ENCODE results near the gene TMEM200A.

Gene TMEM200A

DNA sequence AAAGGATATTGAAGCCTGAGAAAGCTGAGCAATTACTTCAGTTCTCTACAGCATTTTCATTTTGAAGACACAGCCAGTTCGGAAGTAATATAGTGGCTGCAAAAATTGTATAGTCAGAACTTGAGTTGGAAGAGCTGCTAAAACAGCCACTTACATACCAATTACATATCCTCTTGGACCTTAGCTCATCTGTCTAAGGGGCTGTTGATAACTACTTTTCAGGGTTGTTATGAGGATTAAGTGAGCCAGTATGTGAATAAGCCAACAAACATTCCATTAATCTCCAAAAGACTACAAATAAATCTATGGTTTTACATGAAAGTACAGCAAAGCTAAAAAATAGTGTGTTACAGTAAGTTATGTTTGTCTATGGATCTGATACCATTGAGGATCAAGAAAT lies 59.7 kb downstream of the TMEM200A start:
- DNase-seq (ENCODE audit: low read depth, low spot score): no peak

DNA sequence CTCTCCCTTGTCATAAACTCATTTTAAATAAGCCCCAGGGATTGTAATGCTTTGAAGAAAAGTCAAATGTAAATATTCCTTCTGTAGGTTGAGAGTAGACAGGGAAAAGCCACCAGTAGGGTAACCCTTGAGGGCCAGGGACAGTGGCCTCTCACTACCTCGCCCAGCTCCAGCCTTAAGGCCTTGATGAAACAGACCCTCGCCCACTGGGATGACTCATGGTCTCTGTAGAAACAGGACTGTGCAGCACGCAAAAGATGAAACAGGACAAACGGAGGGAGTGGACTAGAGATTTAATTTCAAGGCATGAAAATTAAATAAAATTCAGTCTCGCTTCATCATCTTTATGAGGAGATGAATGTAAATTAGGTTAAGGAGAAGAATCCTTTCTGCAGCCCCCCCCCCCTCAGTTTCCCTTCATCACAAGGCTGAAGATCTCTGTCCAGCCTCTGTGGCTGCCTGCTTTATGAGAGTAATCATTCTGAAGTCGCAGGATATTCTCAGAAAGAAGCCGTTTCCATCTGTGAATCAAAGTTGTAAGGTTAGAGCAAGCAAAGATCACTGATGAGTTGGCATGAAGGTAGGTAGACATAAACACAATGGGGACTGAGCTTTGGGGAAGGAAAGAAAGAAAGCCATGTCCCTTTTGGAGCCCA lies 60.4 kb downstream of the TMEM200A start:
- no peak for DNase-seq (ENCODE audit: low read depth, low spot score)

DNA sequence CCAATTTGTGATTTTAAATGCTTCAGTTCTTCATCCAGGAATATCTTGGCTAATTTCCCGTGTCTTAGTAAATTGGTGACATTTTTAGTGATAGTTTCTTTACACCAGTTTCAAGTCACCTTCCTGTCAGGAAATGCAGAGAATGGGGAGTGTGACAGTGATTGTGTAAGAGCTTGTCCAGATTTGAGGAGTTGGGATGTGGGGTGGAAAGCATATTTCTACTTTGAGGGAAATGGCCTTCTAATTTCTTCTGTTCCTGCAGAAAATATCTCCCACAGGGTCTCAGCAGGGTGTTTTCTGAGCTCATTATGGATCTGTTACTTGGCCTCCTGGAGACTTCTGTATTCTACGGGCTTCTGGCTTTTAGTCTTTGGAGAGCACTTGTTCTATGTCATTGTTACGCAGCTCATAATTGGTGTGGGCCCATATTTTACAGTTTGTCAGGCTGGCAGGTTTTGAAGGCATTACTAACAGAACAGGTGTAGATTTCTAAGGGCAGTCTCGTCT lies 65.6 kb downstream of the TMEM200A start:
- no peak for DNase-seq (ENCODE audit: low read depth, low spot score)

DNA sequence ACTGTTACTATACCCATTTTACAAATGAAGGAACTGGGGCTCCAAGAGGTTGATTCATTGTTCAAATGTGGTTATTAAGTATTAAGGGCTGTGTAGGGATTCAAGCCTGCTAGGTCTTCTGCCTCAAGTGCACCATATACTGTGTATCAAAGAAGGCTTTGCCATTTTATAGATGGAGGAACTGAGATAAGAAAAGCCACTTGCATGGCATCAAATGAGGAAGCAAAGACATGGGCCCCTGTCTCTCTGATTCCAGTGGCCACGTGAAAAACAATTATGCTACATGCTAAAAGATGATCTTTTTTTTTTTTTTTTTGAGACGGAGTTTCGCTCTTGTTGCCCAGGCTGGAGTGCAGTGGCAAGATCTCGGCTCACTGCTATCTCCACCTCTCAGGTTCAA lies 67.0 kb downstream of the TMEM200A start:
- DNase-seq (ENCODE audit: low read depth, low spot score): no peak

DNA sequence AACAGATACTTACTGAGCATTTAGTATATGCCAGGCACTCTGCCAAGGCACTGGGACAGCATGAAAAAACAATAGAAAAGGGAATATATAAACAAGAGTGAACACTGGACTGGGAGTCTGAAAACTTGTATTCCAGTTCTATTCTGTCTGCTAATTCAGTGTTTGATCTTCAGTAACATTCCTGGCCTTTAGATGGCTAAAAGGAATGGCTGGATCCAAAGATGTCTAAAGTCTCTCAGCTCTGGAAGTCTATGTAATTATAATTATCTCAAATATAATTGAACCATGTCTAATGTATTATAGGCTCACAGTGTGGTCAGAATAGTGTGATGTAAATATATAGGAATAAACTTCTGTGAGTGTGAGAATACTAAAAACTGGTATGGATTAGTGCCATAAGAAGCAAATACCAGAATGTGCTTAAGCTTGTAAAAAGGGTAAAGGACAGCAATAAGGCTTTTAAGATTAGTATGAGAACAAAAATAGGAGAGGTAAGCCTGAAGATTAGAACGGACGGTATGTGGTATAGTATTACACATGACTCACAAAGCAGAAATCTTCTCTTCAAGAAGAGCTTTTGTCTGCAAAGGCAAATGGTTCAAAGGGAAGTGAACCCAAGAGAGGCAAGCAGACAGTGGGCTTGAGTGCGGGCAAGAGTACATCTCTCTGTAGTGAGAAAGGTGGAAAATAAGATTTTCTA lies 68.5 kb downstream of the TMEM200A start:
- DNase-seq (ENCODE audit: low read depth, low spot score): no peak

DNA sequence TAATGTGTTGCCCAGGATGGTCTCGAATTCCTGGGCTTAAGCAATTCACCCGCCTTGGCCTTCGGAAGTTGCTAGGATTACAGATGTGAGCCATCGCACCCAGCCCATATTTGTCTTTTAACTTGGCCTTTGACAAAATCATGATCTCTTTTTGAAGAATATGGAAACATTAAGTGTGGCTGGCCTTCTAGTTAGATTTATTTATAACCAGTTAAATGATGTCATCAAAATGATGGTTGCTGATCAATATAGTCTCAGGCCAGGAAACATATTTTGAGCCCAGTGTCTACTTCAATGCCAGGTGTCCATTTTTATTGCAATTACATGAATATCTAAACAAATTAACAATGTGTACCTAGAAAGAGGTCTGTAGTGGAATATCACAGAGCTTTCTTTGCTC lies 69.4 kb downstream of the TMEM200A start:
- DNase-seq (ENCODE audit: low read depth, low spot score): no peak

DNA sequence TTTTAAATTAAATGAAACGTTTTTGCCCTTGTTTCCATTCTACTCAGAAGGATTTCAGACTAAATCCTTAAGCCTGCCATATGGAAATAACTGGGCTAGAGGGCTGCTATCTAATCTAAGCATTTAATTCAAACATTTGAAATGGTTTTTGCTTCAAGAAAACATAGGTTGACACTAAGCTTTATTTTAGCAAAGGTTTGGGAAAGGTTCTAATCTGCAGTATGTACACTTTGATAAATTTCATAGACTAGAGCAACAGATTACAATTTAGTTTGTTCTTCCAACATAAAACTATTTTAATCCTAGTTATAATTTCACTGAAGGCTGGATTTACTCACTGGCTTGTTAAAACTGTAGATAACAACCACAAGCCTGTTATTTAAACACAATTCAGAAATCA lies 72.1 kb downstream of the TMEM200A start:
- DNase-seq (ENCODE audit: low read depth, low spot score): no peak

DNA sequence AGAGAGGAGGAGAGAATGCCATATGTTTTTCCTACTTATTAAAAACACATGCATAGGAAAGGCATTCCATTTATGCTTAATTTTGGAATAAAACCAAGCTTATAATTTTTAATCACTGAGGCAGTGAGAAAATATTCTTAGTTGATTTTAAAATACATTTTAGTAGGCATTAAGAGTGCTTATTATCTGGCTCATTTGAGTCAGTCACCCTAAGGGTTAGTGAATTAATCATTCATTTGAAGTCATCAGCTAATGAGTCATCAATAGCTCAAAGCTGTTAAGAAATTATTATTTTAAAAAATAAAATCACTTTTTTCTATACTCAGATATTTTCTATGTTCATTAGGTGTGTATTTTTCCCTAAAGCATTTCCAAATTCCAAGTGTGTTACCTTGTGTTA lies 81.6 kb downstream of the TMEM200A start:
- DNase-seq (ENCODE audit: low read depth, low spot score): no peak

DNA sequence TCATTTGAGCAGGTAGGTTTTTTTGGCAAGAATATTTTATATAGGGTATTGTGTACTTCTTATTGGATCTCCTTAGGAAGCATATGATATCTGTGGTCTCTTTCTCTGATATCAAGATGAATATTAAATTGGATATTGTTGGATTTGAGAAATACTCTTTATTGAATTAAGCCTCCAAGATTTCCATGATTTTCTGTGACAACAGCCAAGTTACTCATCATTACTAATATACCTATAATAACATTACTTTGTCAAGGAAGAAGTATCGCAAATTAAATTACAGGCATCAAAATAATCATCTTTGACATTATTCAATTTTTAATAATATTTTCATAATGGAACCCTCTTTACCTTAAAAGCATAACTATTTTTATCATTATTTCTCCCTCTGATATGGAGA lies 86.5 kb downstream of the TMEM200A start:
- DNase-seq (ENCODE audit: low read depth, low spot score): no peak

DNA sequence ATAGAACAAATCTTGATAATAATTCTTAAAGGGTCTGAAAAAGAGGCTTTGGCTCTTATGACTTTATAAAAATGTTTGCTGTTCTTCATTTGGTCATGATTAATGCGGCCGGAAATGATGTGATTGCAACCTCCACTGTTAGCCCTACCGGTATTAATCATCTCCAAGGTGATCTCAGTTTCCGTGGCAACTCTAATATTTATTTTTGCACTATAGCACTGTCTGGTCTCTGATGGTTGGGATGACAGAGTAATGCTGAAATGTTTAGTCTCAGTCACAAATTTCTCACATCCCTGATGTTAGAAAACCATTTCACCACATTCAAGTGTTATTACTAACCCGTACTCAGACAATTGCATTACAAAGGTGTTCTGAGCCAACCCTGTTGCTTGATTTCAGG lies 87.4 kb downstream of the TMEM200A start:
- DNase-seq (ENCODE audit: low read depth, low spot score): no peak

DNA sequence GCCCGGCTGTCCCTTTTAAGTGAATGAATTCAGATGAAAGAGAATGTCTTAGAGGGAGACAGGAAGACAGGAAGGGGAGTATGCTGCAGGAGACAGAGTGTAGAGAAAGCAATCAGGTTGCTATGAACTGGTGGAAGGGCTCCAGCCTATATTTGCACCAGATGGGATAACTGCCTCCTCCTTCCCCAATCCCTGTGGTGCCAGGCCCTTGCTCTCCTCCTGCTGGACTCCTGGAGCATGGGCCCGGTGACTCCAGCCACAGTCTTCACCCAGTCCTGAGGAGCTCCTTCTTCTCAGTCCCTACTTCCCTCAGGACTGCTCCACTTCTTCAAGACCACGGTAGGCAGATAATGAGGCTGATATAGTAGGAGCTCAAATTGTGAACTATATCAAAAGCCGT lies 91.8 kb downstream of the TMEM200A start:
- DNase-seq (ENCODE audit: low read depth, low spot score): no peak

DNA sequence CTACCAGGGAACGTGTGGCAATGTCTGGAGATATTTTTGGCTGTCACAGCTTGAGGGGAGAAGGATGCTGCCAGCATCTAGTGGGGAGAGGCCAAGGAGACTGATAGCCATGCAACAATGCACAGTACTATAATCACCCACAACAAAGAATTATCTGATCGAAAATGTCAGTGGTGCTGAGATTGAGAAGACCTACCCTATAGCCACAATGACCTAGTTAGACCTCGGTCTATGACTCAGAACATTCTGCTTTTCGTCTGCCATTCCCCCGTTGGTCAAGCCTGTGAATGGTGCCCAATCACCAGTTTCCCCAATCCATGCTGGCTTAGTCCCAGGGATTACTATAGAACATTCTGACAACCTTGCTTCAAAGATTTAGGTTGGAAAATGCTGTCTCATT lies 93.5 kb downstream of the TMEM200A start:
- no peak for DNase-seq (ENCODE audit: low read depth, low spot score)

DNA sequence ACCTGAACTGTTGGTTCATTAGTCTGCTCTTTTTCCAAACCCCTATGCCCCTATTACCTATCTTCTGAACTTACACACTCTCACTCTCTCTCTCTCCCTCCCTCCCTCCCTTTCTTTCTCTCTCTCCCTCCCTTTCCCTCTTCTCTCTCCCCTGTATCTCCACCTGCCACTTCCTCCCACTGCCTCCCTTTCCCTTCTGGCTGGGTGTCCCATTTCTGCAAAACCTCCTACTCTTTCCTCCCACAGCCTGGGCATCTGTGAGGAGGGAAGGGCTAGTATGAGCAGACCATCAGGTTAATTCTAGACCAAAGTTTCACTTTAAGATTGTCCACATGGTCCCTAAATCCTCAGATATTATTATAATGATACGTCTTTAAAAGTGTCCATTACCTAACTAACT lies 95.1 kb downstream of the TMEM200A start:
- no peak for DNase-seq (ENCODE audit: low read depth, low spot score)

DNA sequence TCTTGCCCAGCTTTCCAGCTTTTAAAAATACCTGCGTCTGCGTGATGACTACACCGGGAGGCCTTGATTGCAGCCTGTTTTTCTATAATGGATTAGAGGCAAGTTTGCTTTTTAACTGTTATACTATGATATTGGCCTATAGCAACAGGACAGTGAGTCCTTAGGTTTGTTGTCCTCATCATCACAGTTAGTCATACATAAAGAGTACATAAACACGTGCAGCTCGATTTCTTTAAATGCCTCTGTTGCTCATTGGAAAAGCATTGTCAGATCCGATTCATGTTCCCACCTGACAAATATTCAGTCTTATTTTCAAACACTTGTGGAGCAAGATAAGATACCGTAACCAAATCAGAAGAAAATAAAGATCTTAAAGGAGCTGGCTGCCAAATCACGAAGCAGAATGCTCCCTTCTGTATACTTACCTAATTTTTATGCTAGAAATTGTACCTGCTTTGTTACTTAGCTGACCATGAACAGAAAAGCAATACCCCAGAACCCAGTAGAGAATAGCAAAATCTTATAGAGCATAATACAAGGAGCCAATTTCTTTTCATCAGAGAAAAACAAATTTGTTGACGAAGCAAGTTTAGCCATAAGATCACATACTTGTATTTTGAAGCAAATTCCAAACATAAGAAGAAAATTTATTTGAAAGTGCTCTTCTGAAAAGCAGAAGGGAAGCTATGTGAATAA lies 100.4 kb downstream of the TMEM200A start:
- DNase-seq (ENCODE audit: low read depth, low spot score): no peak

DNA sequence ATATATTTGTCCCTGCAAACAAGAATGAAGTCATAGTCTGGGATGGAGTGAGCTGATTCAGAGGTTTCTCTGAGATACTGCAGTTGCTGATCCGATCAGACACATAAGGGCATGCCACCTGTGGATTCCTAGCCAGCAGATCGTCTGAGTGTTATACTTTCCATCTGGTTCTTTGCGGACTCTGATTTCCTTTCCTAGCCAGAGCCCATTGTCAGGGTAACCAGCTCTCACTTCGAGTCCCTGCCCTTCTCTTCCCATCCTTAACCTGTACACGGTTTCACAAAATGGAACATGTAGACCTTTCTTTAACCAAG lies 100.9 kb downstream of the TMEM200A start:
- no peak for DNase-seq (ENCODE audit: low read depth, low spot score)

DNA sequence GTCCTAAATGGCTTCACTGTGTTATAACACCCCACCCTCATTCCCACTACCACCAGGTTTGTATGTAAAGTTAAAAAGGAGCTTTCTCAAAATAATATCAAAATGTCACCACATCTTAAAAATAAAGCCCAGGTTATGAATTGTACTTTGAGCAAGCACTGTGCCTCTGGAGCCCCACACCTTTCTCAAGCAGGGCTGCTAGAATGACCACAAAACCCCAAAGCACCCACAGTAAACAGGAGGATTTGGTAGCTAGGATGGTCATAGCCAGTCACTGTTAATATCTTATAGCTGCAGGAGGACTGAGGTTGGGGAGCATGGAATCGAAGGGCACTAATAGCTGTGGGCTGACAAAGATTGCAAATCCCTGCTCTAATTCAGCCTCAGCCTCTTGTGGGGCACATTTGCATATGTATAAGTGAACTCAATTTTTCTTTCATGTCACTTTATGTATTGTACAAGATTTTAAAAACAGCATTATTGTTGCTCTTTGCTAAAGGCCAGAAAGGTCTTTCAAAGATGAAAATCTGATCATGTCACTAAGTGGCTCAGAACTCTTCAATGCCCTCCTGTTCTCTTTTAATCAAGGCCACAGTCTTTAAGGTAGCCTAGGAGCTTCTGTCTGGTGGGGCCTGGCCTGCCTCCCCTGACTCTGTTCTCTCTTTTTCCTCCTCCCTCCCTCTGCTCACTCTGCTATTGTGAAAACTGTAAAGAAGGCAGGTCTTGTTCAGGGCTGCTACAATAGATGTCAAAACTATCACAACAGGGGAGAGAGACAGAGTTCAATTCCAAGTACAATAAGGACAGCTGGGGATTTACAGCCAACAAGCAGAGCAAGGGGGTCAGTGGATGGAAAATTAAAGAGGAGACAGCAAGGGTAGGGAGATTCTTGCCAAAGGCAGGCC lies 101.6 kb downstream of the TMEM200A start:
- DNase-seq (ENCODE audit: low read depth, low spot score): no peak

DNA sequence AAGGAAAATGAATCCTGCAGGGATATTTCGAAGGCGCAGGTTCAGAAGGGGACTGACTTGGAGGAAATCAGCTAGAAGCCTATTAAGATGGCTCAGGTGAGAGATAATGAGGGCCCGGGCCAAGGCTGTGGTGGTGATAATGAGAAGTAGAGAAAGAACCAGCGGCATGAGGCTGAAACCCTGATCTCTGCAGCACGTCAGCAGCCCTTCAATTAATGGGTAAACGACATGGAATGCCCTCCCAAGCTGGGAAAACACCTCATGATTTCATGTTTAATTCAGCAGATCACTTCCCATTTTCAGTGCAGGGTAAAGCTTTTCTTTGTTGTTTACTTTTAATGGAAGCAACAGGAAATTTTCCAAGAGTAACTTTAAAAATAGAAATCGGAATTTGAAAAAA lies 104.9 kb downstream of the TMEM200A start:
- no peak for DNase-seq (ENCODE audit: low read depth, low spot score)

DNA sequence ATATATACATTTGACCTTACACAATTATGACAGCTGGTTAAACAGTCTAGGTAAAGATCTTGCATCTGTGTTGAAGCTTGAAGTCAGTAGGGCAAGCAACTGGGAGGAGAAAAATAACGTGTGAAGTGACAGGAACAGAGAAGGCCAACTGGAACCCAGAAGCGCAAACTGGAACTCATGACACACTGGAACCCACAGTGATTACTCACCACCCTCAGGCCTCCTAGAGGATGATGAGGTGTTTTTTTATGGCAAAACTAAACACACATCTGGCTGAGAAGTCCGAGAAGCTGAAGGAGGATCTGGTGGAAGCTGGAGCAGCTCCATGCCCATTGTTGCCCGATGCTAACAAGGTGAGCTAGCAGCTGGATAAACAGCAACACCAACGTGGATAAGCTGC lies 108.1 kb downstream of the TMEM200A start:
- no peak for DNase-seq (ENCODE audit: low read depth, low spot score)

DNA sequence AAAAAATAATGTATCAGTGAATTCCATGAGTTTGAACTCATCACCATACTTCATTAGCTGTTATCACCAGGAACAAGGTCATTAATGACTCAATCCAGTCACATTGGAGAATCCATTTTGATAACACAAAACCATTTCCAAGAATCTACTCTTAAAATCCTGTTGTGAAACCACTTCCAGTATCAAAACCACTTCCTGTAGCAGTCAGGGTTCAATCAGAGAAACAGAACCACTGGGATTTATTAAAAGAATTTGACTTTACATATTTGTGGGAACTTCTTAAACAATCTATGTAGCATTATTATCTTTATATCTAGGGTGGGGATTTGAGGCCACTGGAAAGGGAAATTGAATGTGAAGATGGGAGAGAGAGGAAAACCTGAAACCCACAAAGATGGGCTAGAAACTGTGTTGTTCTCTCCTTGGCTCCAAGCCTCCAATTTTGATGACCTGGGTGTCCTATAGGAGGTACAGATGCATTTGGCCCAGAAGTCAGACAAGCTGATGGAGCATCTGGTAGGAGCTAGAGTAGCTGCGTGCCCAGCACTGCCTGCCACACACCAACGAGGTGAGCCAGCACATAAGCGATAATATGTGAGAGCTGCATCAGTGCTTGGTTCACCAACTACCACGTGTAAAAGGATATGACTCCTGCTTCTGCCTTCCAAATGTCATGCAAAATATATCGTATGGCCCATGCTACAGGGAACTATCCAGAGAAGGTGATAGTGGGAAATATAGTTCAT lies 117.0 kb downstream of the TMEM200A start:
- DNase-seq (ENCODE audit: low read depth, low spot score): no peak

DNA sequence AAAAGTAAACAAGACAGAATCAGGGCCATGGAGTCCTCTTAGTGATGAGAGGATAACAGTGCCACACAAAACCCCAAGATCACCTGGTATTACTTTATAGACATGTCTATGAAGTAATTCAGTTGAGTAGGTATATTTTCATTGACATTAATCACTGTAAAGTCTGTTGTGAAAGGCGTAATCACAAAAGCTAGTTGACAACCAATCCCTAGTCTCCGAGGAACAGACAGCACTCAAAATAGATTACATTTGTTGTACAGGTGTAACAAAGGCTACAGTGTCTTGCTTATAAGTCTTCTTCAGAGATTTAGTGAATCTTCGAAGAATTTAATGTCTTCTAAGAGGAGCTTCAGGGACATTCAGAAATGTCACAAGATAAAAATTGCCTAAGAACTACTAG lies 120.1 kb downstream of the TMEM200A start:
- DNase-seq (ENCODE audit: low read depth, low spot score): no peak

DNA sequence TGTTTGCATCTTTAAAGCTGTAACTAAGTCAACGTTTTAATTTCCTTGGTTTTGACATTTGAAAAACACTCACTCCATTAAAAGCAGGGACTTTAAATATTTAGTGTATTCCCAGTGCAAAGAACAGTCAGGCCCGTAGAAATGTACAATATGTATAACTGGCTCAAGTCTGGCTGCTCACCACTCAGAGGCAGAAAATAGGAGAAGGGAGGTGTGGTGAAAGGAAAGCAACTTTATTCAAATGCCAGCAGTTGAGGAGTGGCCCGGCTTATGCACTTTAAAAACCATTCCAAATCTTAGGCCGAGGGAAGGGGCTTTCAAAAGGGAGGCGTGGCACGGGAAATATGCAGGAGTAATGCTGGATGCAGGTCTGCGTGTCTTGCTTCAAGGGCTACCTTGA lies 120.6 kb downstream of the TMEM200A start:
- DNase-seq (ENCODE audit: low read depth, low spot score): no peak

Data from smooth muscle cell of the brain vasculature (primary cell).